Medulla oblongata (tissue), 1 donor: ENCODE results near the gene MIEF1.
A peak's percentile ranks its signal among the peaks of the same experiment; 100 is the strongest.
"Not testable (repeated sequence)": the region's sequence is repeated elsewhere in the genome, so short reads cannot be mapped to it uniquely, and the experiment has no call there.

ENCODE experiments used
- DNase-seq: peaks from one replicate; pipeline ENCODE4 v3.0.0-alpha.2; 2015; ENCODE audit errors: extremely low spot score

The MIEF1 gene

GRCh38 chr22:39512026-39512425 lies 9.9 kb downstream of the MIEF1 start:
- DNase-seq = no peak

DNA sequence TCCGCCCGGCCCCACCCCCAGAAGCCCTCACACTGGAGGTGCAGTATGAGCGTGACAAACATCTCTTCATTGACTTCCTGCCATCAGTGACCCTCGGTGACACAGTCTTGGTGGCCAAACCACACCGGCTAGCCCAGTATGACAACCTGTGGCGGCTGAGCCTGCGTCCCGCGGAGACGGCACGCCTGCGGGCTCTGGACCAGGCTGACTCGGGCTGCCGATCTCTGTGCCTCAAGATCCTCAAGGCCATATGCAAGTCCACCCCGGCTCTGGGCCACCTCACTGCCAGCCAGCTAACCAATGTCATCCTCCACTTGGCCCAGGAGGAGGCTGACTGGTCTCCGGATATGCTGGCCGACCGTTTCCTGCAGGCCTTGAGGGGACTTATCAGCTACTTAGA lies 11.7 kb downstream of the MIEF1 start:
- DNase-seq = no peak

GRCh38 chr22:39514373-39514973 lies 12.4 kb downstream of the MIEF1 start:
- peak; percentile 76 for DNase-seq

DNA sequence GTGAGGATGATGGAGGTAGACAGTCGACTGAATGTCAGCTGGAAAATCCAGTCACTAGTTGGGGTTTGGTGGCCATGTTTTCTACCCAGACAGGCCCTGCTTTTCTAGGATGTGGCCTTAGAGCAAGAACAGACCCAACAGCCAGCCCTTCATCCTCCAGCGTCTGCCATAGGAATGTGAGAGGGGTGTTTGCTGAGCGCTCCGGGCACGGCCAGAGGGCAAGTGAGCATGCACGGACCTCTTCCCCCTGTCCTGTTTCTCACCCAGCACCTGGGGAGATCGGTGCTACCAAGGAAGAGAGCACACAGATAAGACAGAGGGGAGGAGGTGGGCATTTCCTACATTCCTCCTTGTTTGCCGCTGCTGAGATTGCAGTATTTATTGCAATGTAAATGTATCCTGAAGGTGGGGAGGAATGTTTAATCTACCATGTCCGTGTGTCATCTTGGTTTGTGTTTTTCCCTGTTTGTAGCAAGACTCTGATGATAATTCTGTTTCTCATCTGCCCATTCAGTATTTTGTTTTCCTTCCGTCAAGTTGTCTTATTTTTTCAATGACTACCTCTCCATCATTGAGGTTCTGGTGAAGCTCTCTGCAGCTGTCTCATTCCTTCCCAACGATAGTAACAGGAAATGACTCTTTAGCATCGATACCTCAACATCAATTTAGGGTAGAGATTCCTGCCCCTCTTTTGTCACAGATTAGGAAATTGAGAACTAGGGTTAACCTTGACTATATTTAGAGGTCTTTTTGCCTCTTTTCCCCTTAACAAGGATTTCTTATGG lies 13.4 kb downstream of the MIEF1 start:
- no peak for DNase-seq

DNA sequence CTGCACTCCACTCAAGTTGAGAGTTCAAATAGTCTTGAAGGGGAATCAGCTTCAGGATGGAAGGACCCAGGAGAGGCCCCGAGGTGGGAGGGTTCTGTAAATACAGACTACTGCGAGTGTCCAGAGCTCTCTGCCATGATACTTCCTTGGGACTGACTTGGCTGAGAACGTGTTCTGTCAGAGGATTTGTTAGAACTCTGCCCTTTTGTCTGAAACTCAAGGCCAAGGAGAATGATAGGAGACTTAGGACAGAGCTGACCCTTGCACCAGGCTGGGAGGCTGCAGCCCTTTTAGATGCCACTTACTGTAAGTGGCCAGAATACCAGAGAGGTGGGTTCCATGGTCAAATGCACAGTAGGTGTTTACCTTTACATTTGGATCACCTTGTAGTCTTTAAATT lies 15.4 kb downstream of the MIEF1 start:
- no peak for DNase-seq

- DNase-seq = no peak
These were observed 16.2 kb downstream of the MIEF1 start for GRCh38 chr22:39518144-39518786.

- DNase-seq = no peak
These were observed 17.0 kb downstream of the MIEF1 start for GRCh38 chr22:39518996-39519680.

- peak; percentile 95 for DNase-seq
These were observed 17.7 kb downstream of the MIEF1 start for GRCh38 chr22:39519681-39520225.

DNA sequence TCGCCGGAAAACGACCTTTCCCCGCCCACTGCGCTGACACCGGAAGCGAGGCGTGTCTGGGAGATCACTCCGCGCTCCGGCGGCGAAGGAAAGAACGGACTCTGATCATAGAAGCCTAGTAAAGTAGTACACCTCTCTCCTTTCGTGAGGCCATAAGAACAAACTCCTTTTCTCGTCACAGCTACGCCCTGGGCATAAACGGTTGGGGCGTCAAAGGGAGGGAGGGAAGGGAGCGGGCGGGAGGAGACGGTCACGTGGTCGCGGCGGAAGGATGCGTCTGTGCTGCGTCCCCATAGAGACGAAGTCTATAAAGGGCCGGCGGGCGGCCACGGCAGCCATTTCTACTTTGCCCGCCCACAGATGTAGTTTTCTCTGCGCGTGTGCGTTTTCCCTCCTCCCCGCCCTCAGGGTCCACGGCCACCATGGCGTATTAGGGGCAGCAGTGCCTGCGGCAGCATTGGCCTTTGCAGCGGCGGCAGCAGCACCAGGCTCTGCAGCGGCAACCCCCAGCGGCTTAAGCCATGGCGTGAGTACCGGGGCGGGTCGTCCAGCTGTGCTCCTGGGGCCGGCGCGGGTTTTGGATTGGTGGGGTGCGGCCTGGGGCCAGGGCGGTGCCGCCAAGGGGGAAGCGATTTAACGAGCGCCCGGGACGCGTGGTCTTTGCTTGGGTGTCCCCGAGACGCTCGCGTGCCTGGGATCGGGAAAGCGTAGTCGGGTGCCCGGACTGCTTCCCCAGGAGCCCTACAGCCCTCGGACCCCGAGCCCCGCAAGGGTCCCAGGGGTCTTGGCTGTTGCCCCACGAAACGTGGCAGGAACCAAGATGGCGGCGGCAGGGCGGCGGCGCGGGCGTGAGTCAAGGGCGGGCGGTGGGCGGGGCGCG lies 18.4 kb downstream of the MIEF1 start, which contains the start of gene ATF4:
Gene ATF4, plus strand, starts transcription at position 337 of the 880 bp plus-strand sequence. CDS start 884 bp downstream, outside the sequence.
- DNase-seq = peak; percentile 48

DNA sequence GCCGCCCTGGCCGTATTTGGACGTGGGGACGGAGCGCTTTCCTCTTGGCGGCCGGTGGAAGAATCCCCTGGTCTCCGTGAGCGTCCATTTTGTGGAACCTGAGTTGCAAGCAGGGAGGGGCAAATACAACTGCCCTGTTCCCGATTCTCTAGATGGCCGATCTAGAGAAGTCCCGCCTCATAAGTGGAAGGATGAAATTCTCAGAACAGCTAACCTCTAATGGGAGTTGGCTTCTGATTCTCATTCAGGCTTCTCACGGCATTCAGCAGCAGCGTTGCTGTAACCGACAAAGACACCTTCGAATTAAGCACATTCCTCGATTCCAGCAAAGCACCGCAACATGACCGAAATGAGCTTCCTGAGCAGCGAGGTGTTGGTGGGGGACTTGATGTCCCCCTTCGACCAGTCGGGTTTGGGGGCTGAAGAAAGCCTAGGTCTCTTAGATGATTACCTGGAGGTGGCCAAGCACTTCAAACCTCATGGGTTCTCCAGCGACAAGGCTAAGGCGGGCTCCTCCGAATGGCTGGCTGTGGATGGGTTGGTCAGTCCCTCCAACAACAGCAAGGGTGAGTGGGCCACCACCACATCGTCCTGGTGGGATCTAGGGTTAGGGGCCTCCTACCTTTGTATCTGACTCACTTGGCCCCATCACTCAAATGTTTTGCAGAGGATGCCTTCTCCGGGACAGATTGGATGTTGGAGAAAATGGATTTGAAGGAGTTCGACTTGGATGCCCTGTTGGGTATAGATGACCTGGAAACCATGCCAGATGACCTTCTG lies 19.2 kb downstream of the MIEF1 start:
- DNase-seq = not testable (repeated sequence)

GRCh38 chr22:39522091-39522490 lies 20.0 kb downstream of the MIEF1 start:
- DNase-seq = not testable (repeated sequence)

- peak; percentile 22 for DNase-seq
These were observed 20.6 kb downstream of the MIEF1 start for GRCh38 chr22:39522567-39523300.

GRCh38 chr22:39524089-39524752 lies 22.1 kb downstream of the MIEF1 start:
- DNase-seq = no peak

DNA sequence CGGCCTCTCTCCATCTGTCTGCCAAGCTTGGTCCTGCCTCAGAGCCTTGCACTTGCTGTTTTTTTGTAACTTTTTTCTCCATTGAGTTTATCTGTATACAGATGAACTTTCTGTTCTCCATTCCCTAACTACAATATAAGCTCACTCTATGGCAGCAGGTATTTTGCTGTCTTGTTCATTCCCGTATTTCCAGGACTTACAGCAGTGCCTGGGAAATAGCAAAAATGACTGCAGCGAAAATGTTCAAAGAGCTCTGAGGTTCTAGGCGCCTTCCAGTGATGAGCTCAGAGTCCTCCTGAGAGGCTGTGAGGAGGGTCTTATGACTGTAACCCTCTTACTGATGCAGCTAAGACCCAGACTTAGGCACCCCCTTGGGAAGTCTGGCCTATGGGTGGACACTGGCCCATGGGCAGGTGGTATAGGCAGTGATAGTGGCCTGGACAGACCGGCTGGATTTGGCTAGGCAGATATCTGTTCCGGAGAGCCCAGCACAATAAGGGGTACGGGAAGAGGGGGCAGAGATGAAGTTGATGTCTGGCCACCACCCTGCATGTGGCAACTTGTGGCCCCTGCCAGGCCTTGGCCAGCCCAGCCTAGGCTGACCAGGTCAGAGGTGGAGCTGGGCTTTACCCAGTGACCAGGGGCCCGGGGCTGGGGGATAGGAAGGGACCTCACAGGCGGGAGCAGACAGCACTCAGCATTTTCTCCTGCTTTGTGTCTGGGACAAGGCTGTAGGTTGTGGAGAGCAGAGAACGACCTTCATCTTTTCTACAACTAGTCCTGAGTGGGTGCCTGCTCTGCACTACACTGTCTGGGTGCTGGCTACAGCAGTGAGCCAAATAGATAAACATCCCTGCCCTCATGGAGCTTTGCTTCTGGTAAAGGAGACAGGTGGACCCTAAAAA lies 22.9 kb downstream of the MIEF1 start:
- DNase-seq = no peak

GRCh38 chr22:39525658-39525975 lies 23.5 kb downstream of the MIEF1 start:
- DNase-seq = no peak

DNA sequence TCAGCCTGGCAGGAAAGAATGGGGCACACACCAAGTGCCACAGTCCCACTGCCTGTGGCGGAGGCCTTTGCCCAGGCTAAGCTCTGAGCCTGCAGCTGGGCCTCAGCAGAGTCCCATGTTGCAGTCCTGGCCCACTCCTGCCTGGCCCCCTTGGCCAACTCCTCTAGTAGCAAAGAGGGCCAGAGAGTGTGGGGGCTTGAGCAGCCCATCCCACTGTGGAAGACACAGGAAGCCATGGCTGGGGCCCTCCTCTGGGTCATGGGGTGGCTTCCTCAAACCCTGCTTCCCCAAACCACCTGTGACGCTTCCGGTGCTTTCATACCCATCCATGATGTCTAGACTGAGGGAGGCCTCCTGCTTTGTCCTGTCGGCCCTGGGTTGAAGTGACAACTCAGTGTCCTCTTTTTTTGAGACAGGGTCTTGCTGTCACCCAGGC lies 24.7 kb downstream of the MIEF1 start:
- no peak for DNase-seq

DNA sequence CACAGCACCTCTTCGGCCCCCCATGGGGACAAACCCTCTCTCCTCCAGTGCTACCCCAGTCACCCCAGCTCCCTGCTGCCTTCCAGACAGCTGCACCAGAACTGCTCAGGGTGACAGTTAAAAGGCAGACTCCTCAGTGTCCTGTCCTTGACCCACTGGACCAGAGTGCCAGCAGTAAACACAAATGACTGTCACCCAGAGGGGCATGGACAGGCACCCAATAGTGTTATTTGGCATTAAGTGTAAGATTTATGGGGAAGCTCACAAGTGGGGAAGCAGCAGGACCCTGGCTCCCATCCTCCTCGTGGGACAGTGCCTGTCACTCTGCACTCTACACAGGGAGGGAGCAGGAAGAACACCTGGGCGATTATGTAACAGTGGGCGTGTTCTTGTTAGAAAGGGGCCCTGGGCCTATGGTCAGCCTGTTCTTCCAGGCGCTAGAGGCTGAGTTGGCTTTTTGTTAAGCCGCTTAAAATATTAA lies 25.4 kb downstream of the MIEF1 start:
- no peak for DNase-seq
